ENCODE results near the gene ARIH2. TPM values are rescaled to one million over a fixed set of nuclear protein-coding genes. Genes with fewer than 3 reads are reported as not detected.
A peak's percentile ranks its signal among the peaks of the same experiment; 100 is the strongest.

ARIH2 gene
- total RNA-seq, 1 experiment from 2014 or later = 77.0 TPM

- CTCF ChIA-PET = no interaction called here
- intact Hi-C loops (cut with micrococcal nuclease; ENCODE audit: unreplicated experiment) (no loop called here), in situ Hi-C loops (cut with HindIII; ENCODE audit: low pct_unique_long_range_greater_than_20kb, low sequenced_read_pairs) (no loop called here)
- POLR2A ChIA-PET = no interaction called here
- H3K9me3 ChIP-seq (ENCODE audit: control insufficient read depth, insufficient read depth, low read depth, low read length) = no peaks in the 10 kb centered on the region
- H3K27ac ChIP-seq (ENCODE audit: low read length) = no peak overlapping the region
- TF ChIP-seq CTCF (IDR thresholded peaks at IDR 0.05) (no peak), TCF7L2 (IDR thresholded peaks at IDR 0.05; ENCODE audit: low read depth, low read length) (no peak), POLR2AphosphoS5 (IDR thresholded peaks at IDR 0.05; ENCODE audit: low read depth, low read length) (no peak), SIN3A (IDR thresholded peaks at IDR 0.05; ENCODE audit: borderline replicate concordance, insufficient read depth, low read depth, low read length) (no peak), REST (IDR thresholded peaks at IDR 0.05; ENCODE audit: insufficient read depth in 1 of 2, low read depth in 2 of 2, low read length in 1 of 2) (no peak)
- ATAC-seq = no peak
- H3K4me3 ChIP-seq (ENCODE audit: low read depth in 2 of 2, low read length in 2 of 2) = no peak overlapping the region
- H3K36me3 ChIP-seq (ENCODE audit: control insufficient read depth, insufficient read depth, low read length) = no peaks in the 10 kb centered on the region
- TSS peak; percentile 49 for BruUV-seq (replicated peaks)
- no peak for DNase-seq (ENCODE audit: low read depth, low spot score)
- no peaks in the 10 kb centered on the region; the same call in 1 of the 2 replicates for H3K4me1 ChIP-seq (ENCODE audit: control insufficient read depth, insufficient read depth, low read length)
- H3K27me3 ChIP-seq (ENCODE audit: control insufficient read depth, insufficient read depth, low read length) = no peaks in the 10 kb centered on the region
Observed at GRCh38 chr3:48945891-48946549, 27.4 kb downstream of the ARIH2 start.

- DNase-seq (ENCODE audit: low read depth, low spot score) (no peak), ATAC-seq (no peak)
- no peaks in the 10 kb centered on the region for H3K9me3 ChIP-seq (ENCODE audit: control insufficient read depth, insufficient read depth, low read depth, low read length)
- no peak overlapping the region for H3K4me3 ChIP-seq (ENCODE audit: low read depth in 2 of 2, low read length in 2 of 2)
- intact Hi-C loops (cut with micrococcal nuclease; ENCODE audit: unreplicated experiment) = no loop called here
- in situ Hi-C loops (cut with HindIII; ENCODE audit: low pct_unique_long_range_greater_than_20kb, low sequenced_read_pairs) = no loop called here
- CTCF ChIA-PET = no interaction called here
- H3K27me3 ChIP-seq (ENCODE audit: control insufficient read depth, insufficient read depth, low read length) = no peaks in the 10 kb centered on the region
- H3K4me1 ChIP-seq (ENCODE audit: control insufficient read depth, insufficient read depth, low read length) = no peaks in the 10 kb centered on the region; the same call in 1 of the 2 replicates
- BruUV-seq (replicated peaks) = no TSS peak
- TF ChIP-seq POLR2AphosphoS5 (IDR thresholded peaks at IDR 0.05; ENCODE audit: low read depth, low read length) = no peak
- TF ChIP-seq REST (IDR thresholded peaks at IDR 0.05; ENCODE audit: insufficient read depth in 1 of 2, low read depth in 2 of 2, low read length in 1 of 2) = no peak
- no peak for TF ChIP-seq CTCF (IDR thresholded peaks at IDR 0.05)
- no peak for TF ChIP-seq SIN3A (IDR thresholded peaks at IDR 0.05; ENCODE audit: borderline replicate concordance, insufficient read depth, low read depth, low read length)
- no peaks in the 10 kb centered on the region for H3K36me3 ChIP-seq (ENCODE audit: control insufficient read depth, insufficient read depth, low read length)
- no peak overlapping the region for H3K27ac ChIP-seq (ENCODE audit: low read length)
- POLR2A ChIA-PET = no interaction called here
Observed at GRCh38 chr3:48949376-48949717, 30.7 kb downstream of the ARIH2 start.
